ENCODE data around the gene IHH. TPM values are rescaled to one million over a fixed set of nuclear protein-coding genes. Genes with fewer than 3 reads are reported as not detected.

The IHH gene
- total RNA-seq, 2 donors from 2014 or later: 3.2 to 9.6 TPM

DNA sequence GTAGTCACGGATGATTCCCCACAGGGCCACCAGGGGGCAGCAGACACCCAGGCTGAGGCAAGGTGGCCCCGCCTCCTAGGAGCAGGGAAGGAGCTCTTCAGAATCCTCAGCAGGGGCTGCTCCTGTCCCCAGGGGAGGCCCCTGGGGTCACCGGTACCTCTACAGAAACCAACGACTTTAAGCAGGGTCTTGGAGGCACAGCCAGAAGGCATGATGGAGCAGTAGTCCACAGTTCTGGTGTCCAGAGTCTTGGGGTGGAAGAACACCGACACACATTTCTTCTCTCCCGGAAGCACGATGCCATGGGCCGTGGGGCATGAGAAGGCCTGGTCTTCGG is 30.9 kb downstream of the IHH start:
- Histone ChIP-seq H3K27ac (no peak overlapping the region), H3K36me3 (no peaks in the 10 kb centered on the region), H3K4me3 (no peak overlapping the region), H3K9me3 (no peaks in the 10 kb centered on the region), H3K4me1 (replicated peaks) (no peaks in the 10 kb centered on the region), H3K27me3 (replicated peaks; ENCODE audit: insufficient read depth) (no peaks in the 10 kb centered on the region)
- 45% methylated on average over 9 of the region's 9 CpGs for WGBS
- DNase-seq (ENCODE audit: low spot score): peak; percentile 77
- peak; percentile 88 to 95 (median 92) for TF ChIP-seq CTCF (IDR thresholded peaks at IDR 0.05)
- no peak for TF ChIP-seq POLR2A (IDR thresholded peaks at IDR 0.05)
- peak; percentile 39 for TF ChIP-seq POLR2AphosphoS5 (IDR thresholded peaks at IDR 0.05)
- intact Hi-C loops (cut with DNase I): no loop called here

DNA sequence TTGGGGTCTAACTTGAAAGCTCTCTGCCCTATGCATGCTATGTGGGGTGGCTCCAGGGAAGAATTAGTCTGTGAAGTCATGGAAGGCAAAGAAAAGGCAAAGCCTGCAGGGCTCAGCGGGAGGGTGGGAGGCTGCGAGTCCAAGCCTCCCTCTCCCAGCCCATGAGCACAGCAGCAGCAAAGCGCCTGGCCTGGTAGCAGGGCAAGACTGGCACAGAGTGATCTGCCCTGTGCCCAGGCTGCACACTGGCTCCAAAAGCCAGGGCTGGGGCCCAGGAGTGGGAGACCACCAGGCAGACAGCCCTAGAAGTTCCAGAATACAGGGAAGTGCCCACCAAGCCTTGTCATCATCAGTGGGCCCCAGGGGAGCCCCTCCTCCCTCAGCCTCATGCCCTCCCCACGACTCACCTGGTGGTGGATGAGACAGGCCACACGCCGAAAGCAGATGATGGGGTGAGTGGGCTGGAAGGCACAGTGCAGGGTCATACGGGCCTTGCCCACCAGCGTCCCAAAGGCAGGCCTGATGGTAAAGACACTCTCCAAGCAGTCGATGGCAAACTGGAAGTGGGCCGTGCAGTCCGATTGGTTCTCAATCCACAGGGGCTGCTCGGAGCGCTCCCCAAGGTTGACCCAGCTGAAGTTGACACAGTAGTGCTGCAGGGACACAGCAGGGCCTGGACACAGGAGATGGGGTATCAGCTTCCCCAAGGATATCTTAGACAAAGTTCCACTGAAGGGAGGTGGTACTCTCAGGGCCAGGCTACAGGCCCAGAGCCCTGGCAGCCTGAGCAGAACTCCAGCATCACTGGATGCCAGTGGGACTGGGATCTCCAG is 31.5 kb downstream of the IHH start:
- Histone ChIP-seq H3K36me3 (no peaks in the 10 kb centered on the region), H3K4me3 (no peak overlapping the region), H3K27me3 (replicated peaks; ENCODE audit: insufficient read depth) (no peaks in the 10 kb centered on the region), H3K27ac (no peak overlapping the region), H3K4me1 (replicated peaks) (no peaks in the 10 kb centered on the region), H3K9me3 (no peaks in the 10 kb centered on the region)
- DNase-seq (ENCODE audit: low spot score): no peak
- TF ChIP-seq CTCF (IDR thresholded peaks at IDR 0.05): no peak
- TF ChIP-seq POLR2AphosphoS5 (IDR thresholded peaks at IDR 0.05): no peak
- TF ChIP-seq POLR2A (IDR thresholded peaks at IDR 0.05): no peak
- intact Hi-C loops (cut with DNase I): no loop called here
- 81% methylated on average over 12 of the region's 13 CpGs for WGBS

- no peaks in the 10 kb centered on the region for H3K36me3 ChIP-seq
- no peaks in the 10 kb centered on the region for H3K9me3 ChIP-seq
- no peaks in the 10 kb centered on the region for H3K27me3 ChIP-seq (replicated peaks; ENCODE audit: insufficient read depth)
- H3K27ac ChIP-seq: no peak overlapping the region
- no peak overlapping the region for H3K4me3 ChIP-seq
- DNase-seq (ENCODE audit: low spot score): no peak
- intact Hi-C loops (cut with DNase I): no loop called here
- TF ChIP-seq POLR2AphosphoS5 (IDR thresholded peaks at IDR 0.05) (no peak), POLR2A (IDR thresholded peaks at IDR 0.05) (no peak), CTCF (IDR thresholded peaks at IDR 0.05) (no peak)
- 78% methylated on average over 5 of the region's 5 CpGs for WGBS
- H3K4me1 ChIP-seq (replicated peaks): no peaks in the 10 kb centered on the region
Observed at GRCh38 chr2:219028141-219028540, 32.6 kb downstream of the IHH start.

- no peak for TF ChIP-seq POLR2A (IDR thresholded peaks at IDR 0.05)
- TF ChIP-seq POLR2AphosphoS5 (IDR thresholded peaks at IDR 0.05): no peak
- no peak for TF ChIP-seq CTCF (IDR thresholded peaks at IDR 0.05)
- DNase-seq (ENCODE audit: low spot score): no peak
- Histone ChIP-seq H3K9me3 (no peaks in the 10 kb centered on the region), H3K36me3 (no peaks in the 10 kb centered on the region), H3K27ac (no peak overlapping the region), H3K4me3 (no peak overlapping the region), H3K27me3 (replicated peaks; ENCODE audit: insufficient read depth) (no peaks in the 10 kb centered on the region), H3K4me1 (replicated peaks) (no peaks in the 10 kb centered on the region)
- intact Hi-C loops (cut with DNase I): no loop called here
- WGBS: 91% methylated on average over 22 of the region's 22 CpGs
Observed at GRCh38 chr2:219027511-219028055, 33.1 kb downstream of the IHH start.

GRCh38 chr2:219026946-219027345 is 33.8 kb downstream of the IHH start:
- intact Hi-C loops (cut with DNase I): no loop called here
- no peak for DNase-seq (ENCODE audit: low spot score)
- WGBS: 83% methylated on average over 7 of the region's 7 CpGs
- Histone ChIP-seq H3K36me3 (no peaks in the 10 kb centered on the region), H3K27me3 (replicated peaks; ENCODE audit: insufficient read depth) (no peaks in the 10 kb centered on the region), H3K9me3 (no peaks in the 10 kb centered on the region), H3K27ac (no peak overlapping the region), H3K4me3 (no peak overlapping the region), H3K4me1 (replicated peaks) (no peaks in the 10 kb centered on the region)
- TF ChIP-seq CTCF (IDR thresholded peaks at IDR 0.05): no peak
- no peak for TF ChIP-seq POLR2AphosphoS5 (IDR thresholded peaks at IDR 0.05)
- no peak for TF ChIP-seq POLR2A (IDR thresholded peaks at IDR 0.05)
